NCI-H2029 (cell line): Measurements from ENCODE around the gene PARVG.

Experiments
- DNase-seq: peaks from one replicate; lab custom pipeline; 2025; lab: John Stamatoyannopoulos, UW

Gene PARVG

GRCh38 chr22:44154436-44154942, 26.2 kb upstream of the PARVG start:
- DNase-seq: no peak

GRCh38 chr22:44155115-44155514, 25.6 kb upstream of the PARVG start:
- no peak for DNase-seq

- DNase-seq: no peak
Measured at GRCh38 chr22:44157916-44158618, 22.7 kb upstream of the PARVG start.

GRCh38 chr22:44158816-44159215, 21.9 kb upstream of the PARVG start:
- DNase-seq: no peak

GRCh38 chr22:44159221-44159620, 21.5 kb upstream of the PARVG start:
- DNase-seq: no peak

- no peak for DNase-seq
Measured at GRCh38 chr22:44159811-44160210, 20.9 kb upstream of the PARVG start.

- DNase-seq: no peak
Measured at GRCh38 chr22:44160421-44160820, 20.3 kb upstream of the PARVG start.

GRCh38 chr22:44161673-44162072, 19.1 kb upstream of the PARVG start:
- no peak for DNase-seq

- DNase-seq: no peak
Measured at GRCh38 chr22:44162960-44163359, 17.8 kb upstream of the PARVG start.

GRCh38 chr22:44163536-44163935, 17.2 kb upstream of the PARVG start:
- DNase-seq: no peak

GRCh38 chr22:44164031-44164430, 16.7 kb upstream of the PARVG start:
- no peak for DNase-seq

GRCh38 chr22:44165286-44165874, 15.3 kb upstream of the PARVG start:
- DNase-seq: no peak

GRCh38 chr22:44166498-44167276, 14.0 kb upstream of the PARVG start:
- no peak for DNase-seq

GRCh38 chr22:44167501-44167900, 13.2 kb upstream of the PARVG start:
- DNase-seq: no peak

GRCh38 chr22:44168206-44168605, 12.5 kb upstream of the PARVG start:
- no peak for DNase-seq

- no peak for DNase-seq
Measured at GRCh38 chr22:44170470-44170869, 10.3 kb upstream of the PARVG start.

GRCh38 chr22:44171561-44171960, 9.2 kb upstream of the PARVG start:
- DNase-seq: no peak

GRCh38 chr22:44172370-44173108, 8.2 kb upstream of the PARVG start:
- DNase-seq: peak; percentile 95

- DNase-seq: no peak
Measured at GRCh38 chr22:44173154-44173553, 7.6 kb upstream of the PARVG start.

GRCh38 chr22:44175676-44176075, 5.0 kb upstream of the PARVG start:
- DNase-seq: no peak

GRCh38 chr22:44179196-44179988, 1.3 kb upstream of the PARVG start:
- DNase-seq: no peak
